Aorta (tissue), 4 donors: ENCODE data around the gene SNAPIN. TPM values are rescaled to one million over a fixed set of nuclear protein-coding genes. Genes with fewer than 3 reads are reported as not detected.

ENCODE experiments used
- microRNA-seq, 2 donors: library from miRNA; unstranded; fragments of <30 nt; microRNA quantifications; one replicate each; pipeline ENCODE4 v1.2.0, GENCODE V29; 2020
- polyA plus RNA-seq, 2 donors: library from polyadenylated mRNA; stranded (reverse); fragments of 200-250 nt; gene quantifications; one replicate each; pipeline ENCODE4 v1.2.3, GENCODE V29; 2013
- total RNA-seq, 2 donors: library from RNA; stranded (reverse); fragmentation: NEBNext Ultra II Directional; extraction: Animal tissue kit (Norgen Biotek cat#: 25700); gene quantifications; one replicate each; pipeline ENCODE4 v1.2.1, GENCODE V29; 2021
- donor health status: healthy with polysubstance abuse.
- donor health status: Bipolar disorder and iron deficiency.
- donor health status: DM: no; HTN: no; CAD: no.
- donor health status: DM: yes; HTN: yes; CAD: no.

Gene SNAPIN
- total and polyA plus RNA-seq, 4 donors: 30.4 to 55.6 (median 44.0) TPM

Small RNAs within 50 kb of the gene (microRNA-seq; reads per million reads assigned to microRNA genes)
- gene MIR8083: 0 reads per million in 2 donors

Other genes starting within 250 kb of the SNAPIN start
- not detected for gene S100A7A, start 242.2 kb upstream of the SNAPIN start, total RNA-seq
- not detected for gene S100A7A, start 242.2 kb upstream of the SNAPIN start, polyA plus RNA-seq
- not detected for gene S100A7, start 198.1 kb upstream of the SNAPIN start, total RNA-seq
- gene S100A7, start 198.1 kb upstream of the SNAPIN start, polyA plus RNA-seq: not detected
- 1,000 to 10,000 TPM in 1 of 2 donors, 100 to 1,000 TPM in 1; 934 to 1,126 TPM for gene S100A6, start 122.7 kb upstream of the SNAPIN start, total RNA-seq
- 1,000 to 10,000 TPM; 3,932 to 5,181 TPM for gene S100A6, start 122.7 kb upstream of the SNAPIN start, polyA plus RNA-seq
- gene S100A5, start 117.8 kb upstream of the SNAPIN start, total RNA-seq: not detected
- not detected for gene S100A5, start 117.8 kb upstream of the SNAPIN start, polyA plus RNA-seq
- 100 to 1,000 TPM; 406 to 967 TPM for gene S100A4, start 112.9 kb upstream of the SNAPIN start, total RNA-seq
- 1,000 to 10,000 TPM; 3,369 to 4,033 TPM for gene S100A4, start 112.9 kb upstream of the SNAPIN start, polyA plus RNA-seq
- 1 to 10 TPM; 2.3 to 3.8 TPM for gene S100A3, start 109.4 kb upstream of the SNAPIN start, total RNA-seq
- 10 to 100 TPM in 1 of 2 donors, 1 to 10 TPM in 1; 3.0 to 11.7 TPM for gene S100A3, start 109.4 kb upstream of the SNAPIN start, polyA plus RNA-seq
- gene S100A2, start 92.9 kb upstream of the SNAPIN start, total RNA-seq: 1 to 10 TPM; 1.8 TPM
- gene S100A2, start 92.9 kb upstream of the SNAPIN start, polyA plus RNA-seq: 1 to 10 TPM; 2.1 to 6.4 TPM
- 10 to 100 TPM; 72.8 to 83.4 TPM for gene S100A16, start 45.6 kb upstream of the SNAPIN start, total RNA-seq
- gene S100A16, start 45.6 kb upstream of the SNAPIN start, polyA plus RNA-seq: 100 to 1,000 TPM in 1 of 2 donors, 10 to 100 TPM in 1; 86.5 to 116 TPM
- gene S100A14, start 42.4 kb upstream of the SNAPIN start, total RNA-seq: not detected
- 10 to 100 TPM in 1 of 2 donors, 1 to 10 TPM in 1; 2.5 to 91.2 TPM for gene S100A14, start 42.4 kb upstream of the SNAPIN start, polyA plus RNA-seq
- 100 to 1,000 TPM in 1 of 2 donors, 10 to 100 TPM in 1; 80.0 to 111 TPM for gene S100A13, start 31.2 kb upstream of the SNAPIN start, total RNA-seq
- gene S100A13, start 31.2 kb upstream of the SNAPIN start, polyA plus RNA-seq: 100 to 1,000 TPM; 243 to 245 TPM
- gene S100A1, start 30.3 kb upstream of the SNAPIN start, total RNA-seq: under 1 TPM in 1 of 2 donors, not detected in 1; 0.69 TPM
- 1 to 10 TPM in 1 of 2 donors, under 1 TPM in 1; 0.23 to 7.1 TPM for gene S100A1, start 30.3 kb upstream of the SNAPIN start, polyA plus RNA-seq
- 10 to 100 TPM; 54.3 to 57.0 TPM for gene CHTOP, start 24.6 kb upstream of the SNAPIN start, total RNA-seq
- 10 to 100 TPM; 34.4 to 51.8 TPM for gene CHTOP, start 24.6 kb upstream of the SNAPIN start, polyA plus RNA-seq
- 10 to 100 TPM; 70.6 to 82.9 TPM for gene ILF2, start 12.3 kb downstream of the SNAPIN start, total RNA-seq
- gene ILF2, start 12.3 kb downstream of the SNAPIN start, polyA plus RNA-seq: 10 to 100 TPM; 67.0 to 72.8 TPM
- 100 to 1,000 TPM; 116 to 168 TPM for gene NPR1, start 20.0 kb downstream of the SNAPIN start, total RNA-seq
- gene NPR1, start 20.0 kb downstream of the SNAPIN start, polyA plus RNA-seq: 100 to 1,000 TPM in 1 of 2 donors, 10 to 100 TPM in 1; 39.4 to 110 TPM
- 10 to 100 TPM; 52.2 to 76.7 TPM for gene INTS3, start 69.3 kb downstream of the SNAPIN start, total RNA-seq
- gene INTS3, start 69.3 kb downstream of the SNAPIN start, polyA plus RNA-seq: 100 to 1,000 TPM in 1 of 2 donors, 10 to 100 TPM in 1; 10.9 to 101 TPM
- gene SLC27A3, start 116.7 kb downstream of the SNAPIN start, total RNA-seq: 10 to 100 TPM; 52.4 to 54.5 TPM
- 100 to 1,000 TPM in 1 of 2 donors, 10 to 100 TPM in 1; 26.3 to 166 TPM for gene SLC27A3, start 116.7 kb downstream of the SNAPIN start, polyA plus RNA-seq